HG03139 (cell line): ENCODE results near the gene TBK1.
"Not testable (repeated sequence)": the region's sequence is repeated elsewhere in the genome, so short reads cannot be mapped to it uniquely, and the experiment has no call there.

ENCODE experiments used
- ATAC-seq: cut with Tn5 transposase; IDR thresholded peaks from one replicate; pipeline ENCODE4 v1.9.1; 2021; ENCODE audit not compliant: unreplicated experiment

TBK1 gene

DNA sequence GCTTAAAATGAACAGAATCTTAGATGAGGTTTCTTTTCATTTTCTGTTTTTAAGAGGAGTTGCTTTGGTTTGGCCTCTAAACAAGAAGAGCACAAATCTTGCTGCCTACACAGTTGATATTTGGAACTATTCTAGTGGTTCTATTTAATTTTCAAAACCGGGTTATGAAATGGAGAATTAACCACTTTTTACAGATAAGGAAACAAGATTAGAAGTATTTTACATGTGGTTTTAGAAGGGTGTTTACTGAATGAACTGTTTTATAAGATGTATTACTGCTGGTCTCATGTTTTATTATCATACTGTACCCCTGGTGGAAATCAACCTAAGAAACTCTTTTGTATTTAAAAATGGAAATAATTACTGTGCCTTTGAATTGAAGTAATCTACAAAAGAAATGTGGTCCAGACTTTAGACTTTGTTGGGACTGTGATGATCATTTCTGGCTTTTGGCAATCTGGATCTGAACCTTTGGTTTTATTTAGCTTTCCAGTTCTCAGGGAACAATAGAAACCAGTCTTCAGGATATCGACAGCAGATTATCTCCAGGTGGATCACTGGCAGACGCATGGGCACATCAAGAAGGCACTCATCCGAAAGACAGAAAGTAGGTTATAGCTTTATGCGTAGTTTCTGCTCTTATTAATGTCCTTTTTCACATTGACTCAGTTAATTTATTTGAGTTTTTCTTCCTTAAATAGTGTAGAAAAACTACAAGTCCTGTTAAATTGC, 43.2 kb downstream of the TBK1 start:
- ATAC-seq, result no peak

DNA sequence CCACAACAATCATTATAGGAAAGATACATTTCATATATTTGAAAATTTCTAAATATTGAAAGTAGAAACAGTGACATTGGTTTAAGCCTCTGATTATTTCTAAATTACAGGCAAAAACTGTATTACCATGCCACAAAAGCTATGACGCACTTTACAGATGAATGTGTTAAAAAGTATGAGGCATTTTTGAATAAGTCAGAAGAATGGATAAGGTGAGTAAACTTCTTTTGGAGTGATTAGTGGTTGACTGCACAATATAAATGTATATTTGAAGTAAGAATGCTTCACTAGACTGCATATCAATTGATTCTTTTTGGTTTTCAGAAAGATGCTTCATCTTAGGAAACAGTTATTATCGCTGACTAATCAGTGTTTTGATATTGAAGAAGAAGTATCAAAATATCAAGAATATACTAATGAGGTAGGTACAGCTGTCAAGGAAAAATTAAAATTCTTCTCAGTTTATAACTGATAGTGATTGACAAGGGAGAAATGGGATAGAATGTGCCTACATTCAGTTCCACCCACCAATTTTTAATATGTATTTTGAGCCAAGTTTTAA, 45.0 kb downstream of the TBK1 start:
- no peak for ATAC-seq

DNA sequence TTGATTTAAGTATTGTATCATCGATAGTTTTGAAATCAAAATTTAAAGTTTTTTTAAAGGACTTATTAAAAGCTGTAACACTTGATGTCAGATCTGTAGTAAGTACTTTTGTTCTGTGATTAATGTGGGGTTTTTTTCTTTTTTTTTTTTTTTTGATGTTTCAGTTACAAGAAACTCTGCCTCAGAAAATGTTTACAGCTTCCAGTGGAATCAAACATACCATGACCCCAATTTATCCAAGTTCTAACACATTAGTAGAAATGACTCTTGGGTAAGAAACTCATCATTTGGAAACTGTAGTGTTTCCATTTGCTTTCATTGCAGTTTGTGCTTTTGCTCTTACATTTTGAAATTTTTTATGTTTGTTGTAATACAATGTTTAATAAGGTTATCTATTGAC, 45.6 kb downstream of the TBK1 start:
- no peak for ATAC-seq

DNA sequence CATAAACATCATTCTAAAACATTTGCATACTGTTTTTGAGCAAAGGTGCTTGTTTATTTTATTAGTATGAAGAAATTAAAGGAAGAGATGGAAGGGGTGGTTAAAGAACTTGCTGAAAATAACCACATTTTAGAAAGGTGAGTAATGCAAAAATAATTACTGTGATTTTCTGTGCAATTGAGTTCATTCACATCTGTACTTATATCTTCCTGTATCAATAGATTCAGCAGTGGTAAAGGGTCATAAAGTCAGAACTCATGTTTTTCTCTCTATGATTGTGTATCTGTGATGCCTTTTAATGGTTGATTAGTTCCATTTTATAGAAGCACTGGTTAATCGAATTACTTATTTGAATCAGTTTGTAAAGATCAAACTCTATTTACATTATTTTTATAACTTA, 46.0 kb downstream of the TBK1 start:
- no peak for ATAC-seq

DNA sequence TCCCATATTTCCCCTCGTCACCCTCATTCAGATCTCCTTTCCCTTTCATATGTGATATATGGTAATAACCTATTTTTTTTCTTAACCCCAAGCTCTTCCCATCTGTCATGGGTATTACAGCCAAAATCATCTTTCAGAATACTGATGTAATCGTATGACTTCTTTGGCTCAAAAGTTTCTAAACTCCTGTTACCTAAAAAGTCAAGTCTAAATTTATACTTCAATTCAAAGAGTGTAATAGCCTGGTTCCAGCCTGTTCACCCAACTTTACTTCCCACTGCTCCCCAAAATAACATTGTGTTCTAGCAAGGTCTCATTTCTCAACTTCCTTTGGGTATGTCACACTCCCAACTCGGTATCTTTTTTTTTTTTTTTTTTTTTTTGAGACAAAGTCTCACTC, 48.5 kb downstream of the TBK1 start:
- ATAC-seq, result no peak

DNA sequence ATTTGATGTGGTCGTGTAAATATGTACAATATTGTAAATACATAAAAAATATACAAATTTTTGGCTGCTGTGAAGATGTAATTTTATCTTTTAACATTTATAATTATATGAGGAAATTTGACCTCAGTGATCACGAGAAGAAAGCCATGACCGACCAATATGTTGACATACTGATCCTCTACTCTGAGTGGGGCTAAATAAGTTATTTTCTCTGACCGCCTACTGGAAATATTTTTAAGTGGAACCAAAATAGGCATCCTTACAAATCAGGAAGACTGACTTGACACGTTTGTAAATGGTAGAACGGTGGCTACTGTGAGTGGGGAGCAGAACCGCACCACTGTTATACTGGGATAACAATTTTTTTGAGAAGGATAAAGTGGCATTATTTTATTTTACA, 49.6 kb downstream of the TBK1 start:
- no peak for ATAC-seq

DNA sequence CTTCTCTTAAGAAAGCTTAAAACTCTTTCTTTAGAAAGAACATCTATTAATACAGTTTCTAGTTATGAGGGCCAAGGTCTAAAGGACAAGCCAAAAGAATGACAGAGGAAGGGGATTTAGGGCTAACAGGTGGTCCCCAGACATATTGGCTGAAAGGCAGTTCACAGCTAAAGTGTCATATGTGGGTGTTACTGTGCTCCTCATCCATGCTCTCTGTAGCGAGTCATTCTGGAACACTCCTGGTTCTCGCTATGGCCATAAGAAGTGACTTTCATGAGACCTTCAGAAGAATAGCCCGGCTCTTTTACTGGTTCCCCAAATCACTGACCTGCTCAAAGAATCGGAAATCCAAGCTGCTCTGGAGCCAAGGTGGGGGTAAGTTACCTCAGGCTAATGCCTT, 55.0 kb downstream of the TBK1 start:
- no peak for ATAC-seq

DNA sequence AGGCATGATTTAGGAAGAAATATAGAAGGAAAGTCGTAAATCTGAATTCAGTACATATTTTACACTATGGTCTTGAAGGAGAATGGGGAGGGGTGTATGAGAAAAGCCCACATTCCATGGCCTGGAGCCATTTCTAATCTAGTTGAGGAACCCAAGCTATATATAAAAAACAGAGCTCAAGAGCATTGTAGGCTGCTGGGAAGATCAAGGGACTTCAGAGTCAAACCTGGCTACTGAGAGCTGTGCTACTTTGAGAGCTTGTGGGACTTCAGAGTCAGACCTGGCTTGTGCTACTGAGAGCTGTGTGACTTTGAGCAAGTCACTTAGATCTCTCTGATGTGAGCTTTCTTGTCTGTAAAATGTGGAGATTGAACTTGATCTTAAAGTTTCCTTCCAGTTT, 58.7 kb downstream of the TBK1 start:
- ATAC-seq, result no peak

DNA sequence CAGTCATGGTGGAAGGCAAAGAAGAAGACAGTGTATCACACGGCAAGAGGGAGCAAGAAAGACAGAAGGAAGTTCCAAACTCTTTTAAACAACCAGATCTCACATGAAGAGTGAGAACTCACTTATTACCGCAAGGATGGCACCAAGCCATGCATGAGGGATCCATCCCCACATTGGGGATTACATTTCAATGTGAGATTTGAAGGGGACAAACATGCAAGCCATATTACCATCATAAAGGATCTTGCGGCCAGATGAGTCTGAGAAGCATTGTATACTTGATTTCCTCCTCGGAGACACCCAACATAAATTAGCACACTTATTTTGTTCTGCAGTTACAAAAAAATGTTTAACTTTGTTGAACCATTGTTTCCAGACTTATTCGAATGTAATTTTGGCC, 66.5 kb downstream of the TBK1 start:
- ATAC-seq, result no peak

DNA sequence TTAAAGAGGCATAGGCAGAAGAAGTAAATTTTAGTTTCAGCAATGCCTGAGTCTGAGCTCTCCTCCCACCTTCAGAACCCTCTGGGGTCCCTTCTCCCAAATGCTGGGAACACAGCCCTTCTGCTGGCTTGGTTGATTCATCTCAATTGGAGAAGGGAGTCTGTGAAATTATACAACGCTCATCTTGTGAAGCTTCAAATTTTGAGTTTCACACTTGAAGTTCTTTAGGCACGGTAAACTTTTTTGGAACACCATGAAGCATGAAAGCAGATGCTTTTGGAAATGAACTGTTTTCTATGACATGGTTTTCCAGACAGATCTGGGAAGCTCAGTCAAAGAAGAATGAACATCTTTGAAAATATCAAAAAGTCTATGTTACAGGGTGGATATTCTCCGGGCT, 69.9 kb downstream of the TBK1 start:
- ATAC-seq, result no peak

DNA sequence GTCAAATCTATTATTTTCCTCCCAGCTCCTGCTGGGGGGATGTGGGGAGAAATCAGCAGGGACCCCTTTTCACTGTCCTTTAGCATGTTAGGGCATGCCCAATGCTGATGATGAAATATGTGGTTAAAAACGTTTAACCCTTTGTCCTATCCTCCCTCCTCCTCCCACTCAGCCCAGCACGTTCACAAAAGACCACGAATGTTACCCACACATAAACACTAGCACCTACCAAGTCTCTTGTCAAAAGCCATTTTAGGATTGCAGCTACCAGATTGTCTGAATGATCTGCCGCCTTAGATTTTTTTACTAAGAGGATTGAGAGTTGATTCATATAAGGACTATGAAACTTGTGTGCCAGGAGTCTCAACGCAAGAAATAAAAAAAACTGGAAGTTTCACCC, 70.4 kb downstream of the TBK1 start:
- ATAC-seq, result no peak

DNA sequence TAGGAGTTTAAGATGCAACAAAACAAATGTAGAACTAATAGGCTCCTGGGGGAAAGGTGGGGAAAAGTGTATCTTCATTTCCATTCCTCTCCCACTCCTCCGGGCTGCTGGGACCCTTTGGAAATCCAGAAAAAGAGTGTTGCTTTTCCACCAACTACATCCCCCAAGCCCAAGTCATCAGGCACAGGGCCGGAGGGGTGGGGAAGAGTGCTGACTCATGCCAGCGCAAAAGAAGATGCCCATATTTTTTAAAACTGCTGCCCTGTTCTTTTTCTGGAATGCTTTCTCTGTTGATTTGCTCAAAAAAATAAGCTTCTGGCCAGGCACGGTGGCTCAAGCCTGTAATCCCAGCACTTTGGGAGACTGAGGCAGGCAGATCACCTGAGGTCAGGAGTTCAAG, 70.9 kb downstream of the TBK1 start:
- ATAC-seq, result no peak

DNA sequence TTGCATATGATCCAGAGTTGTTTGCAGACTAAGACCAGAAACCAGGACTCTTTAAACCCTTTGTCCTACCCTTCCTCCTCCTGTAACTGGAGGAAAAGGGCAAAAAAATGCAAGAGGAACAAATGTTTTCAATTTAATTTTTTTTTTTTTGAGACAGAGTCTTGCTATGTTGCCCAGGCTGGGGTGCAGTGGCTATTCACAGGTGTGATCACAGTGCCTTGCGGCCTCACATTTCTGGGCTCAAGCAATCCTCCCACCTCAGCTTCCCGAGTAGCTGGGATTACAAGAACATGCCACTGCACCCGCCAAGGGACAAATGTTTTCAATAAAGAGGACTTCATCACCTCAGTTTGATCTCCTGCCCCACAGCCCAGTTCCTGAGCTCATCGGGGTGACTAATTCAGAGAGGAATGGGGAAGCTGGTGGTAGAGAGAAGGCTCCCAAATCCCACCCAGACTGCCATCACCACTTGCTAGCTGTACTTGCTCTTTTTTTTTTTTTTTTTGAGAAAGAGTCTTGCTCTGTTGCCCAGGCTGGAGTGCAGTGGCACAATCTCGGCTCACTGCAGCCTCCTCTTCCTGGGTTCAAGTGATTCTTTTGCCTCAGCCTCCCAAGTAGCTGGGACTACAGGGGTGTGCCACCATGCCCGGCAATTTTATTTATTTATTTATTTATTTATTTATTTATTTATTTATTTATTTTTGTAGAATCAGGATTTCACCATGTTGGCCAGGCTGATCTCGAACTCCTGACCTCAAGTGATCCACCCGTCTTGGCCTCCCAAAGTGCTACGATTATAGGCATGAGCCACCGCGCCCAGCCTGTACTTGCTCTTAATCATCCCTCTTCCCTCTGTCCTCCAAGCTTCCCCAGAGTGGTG, 71.9 kb downstream of the TBK1 start:
- ATAC-seq, result not testable (repeated sequence)

DNA sequence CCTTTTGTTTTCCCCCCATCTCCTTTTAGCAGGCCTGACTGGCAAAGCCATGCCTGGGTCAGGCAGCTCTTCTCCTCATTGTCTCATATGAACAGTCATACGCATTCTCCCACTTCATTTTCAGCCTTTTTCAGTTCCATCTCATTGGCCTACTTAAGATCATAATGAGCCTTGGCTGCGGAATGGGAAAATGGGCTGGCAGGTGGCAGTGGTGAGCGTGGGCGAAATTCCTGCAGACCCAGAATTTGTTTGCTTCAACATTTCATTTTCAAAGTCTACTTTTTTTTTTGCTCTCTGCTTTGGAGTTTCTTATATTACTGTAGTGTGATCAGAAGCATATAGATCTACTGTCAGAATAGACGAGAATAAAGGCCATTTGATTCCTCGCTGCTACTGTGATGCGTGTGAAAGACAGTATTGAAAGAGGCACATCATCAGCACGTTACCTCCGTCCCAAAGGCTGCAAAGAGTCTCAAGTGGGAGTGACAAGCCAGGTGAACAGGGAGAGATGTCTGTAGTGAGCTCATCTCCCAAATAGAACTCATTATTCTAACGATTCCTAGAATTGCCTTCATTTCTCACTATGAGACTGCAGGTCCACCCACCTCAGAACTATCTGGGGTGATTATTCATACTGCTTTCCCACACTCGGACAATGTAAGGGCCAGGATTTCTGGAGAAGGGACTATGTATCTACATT, 73.7 kb downstream of the TBK1 start:
- no peak for ATAC-seq

DNA sequence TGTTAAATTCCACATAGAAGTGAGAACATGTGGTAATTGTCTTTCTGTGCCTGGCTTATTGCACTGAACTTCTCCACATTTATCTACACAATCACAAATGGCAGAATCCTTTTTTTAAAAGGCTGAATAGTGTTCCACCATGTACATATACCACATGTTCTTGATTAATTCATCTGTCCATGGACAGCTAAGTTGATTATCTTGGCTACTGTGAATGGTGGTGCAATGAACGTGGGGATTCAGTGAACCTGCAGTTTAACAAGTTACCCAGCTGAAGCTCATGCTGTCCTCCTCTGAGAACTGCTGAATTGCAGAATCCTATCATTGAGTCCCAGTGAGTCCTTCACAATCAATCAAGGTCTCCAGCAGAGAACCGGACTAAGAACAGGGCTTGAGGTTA, 74.9 kb downstream of the TBK1 start:
- no peak for ATAC-seq

DNA sequence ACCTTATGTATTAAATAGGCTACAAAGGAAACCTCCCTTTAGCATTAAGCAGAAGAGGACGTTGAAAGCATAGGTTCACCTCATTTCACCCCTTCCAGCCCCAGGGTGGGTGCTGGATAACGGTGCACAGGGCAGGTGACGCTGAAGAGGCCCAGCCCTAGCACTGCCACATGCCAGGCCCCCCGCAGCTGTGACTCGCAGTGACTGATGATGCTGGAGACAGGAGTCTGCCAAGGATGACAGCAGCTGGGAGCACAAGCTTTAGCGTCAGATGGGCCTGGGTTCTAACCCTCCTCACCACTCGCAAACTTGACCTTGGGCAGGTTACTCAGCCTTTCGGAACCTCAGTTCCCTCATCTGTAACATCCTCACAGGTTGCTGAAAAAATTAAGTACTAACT, 76.7 kb downstream of the TBK1 start:
- no peak for ATAC-seq

DNA sequence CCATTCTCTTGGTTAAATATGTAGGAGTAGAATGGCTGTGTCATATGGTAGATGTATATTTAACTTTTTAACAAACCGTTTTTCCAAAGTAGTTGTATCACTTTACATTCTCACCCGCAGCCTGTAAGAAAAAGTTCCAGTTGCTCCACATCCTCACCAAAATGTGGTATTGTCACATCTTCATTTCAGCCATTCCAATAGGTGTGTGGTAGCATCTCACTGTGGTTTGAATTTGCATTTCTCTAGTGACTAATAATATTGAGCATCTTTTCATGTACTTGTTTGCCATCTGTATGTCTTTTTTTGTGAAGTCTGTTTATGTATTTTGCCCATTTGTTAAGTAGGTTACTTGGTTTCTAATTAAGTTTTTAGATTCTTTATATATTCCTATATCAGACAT, 78.6 kb downstream of the TBK1 start:
- ATAC-seq, result no peak

DNA sequence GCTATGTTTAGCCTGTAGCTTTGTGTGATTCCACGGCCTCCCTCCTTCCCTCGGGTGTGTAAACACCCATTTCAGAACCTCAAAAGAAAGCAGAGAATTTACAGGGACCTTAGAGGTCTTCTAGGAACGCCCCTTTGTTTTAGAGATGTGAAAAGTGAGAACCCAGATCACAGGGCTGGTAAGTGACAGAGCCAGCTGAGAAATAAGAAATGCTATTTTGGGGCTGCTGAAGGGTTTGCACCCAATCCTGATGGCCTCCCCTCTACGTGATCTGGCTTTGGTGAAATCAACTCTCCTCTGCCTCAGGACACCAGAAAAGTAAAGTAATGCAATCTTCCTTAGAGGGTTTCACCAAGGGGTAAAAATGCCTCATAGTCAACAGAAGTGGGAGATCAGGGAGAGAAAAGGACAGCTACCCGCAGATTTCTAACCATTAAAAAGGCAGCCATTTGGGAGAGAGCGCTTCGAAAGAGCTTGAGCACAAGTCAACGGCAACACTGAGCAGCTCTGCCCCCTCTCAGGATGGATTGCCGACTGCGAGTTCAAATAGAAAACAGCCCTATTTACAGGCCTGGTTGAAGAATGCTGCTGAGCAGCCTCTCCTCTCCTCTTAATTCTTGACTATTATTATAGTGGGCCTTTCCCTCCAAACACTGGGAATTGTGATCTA, 79.9 kb downstream of the TBK1 start:
- ATAC-seq, result no peak

DNA sequence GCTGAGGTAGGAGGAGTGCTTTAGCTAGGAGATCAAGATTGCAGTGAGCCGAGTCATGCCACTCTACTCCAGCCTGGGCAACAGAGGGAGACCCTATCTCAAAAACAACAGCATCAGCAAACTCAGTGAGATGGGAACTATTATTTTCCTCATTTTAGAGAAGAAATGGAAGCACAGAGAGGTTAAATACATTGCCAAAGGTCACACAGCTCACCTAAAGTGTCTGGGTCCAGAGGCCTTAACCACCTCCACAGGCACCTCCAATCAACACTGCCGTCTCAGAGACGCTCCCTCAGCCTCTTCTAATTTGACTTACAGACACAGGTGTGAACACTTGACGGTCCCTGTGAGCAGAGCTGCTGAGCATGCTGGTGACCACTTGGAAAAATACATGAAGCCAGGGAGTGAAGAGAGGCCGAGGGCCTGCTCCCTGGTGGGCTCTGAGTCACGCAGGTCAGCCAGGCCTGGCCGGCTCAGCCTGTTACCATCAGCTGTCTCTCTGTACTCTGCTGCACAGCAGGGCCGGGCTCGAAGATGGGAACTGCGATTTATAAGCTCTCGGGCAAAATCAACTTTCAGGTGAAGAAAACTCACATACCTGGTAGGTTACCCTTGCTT, 80.9 kb downstream of the TBK1 start:
- ATAC-seq, result no peak

DNA sequence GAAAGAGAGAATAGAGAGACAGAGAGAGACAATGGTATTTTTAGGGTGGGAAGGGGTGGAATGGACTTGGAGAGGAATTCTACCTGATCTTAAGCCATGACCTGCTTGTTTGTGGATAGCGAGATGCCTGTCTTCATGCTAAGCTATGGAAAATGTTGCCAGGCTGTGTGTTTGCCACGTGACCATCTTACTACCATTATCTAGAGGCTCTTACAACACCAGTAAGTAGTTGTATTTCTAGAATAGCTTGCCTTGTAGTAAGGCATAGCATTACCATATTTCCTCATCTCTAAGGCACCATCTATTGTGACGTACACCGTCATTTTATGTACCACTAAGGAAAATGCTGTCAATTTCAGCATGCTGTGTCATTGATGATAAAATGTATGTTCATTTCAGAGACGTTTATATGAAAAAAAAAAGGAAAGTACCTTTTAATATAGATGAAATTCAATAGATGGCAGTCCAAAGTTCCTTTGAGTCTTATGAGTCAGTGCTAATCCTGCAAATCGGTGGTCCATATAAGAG, 82.8 kb downstream of the TBK1 start:
- ATAC-seq, result no peak
